ENCODE measurements around the gene HOXD4.

The HOXD4 gene

DNA sequence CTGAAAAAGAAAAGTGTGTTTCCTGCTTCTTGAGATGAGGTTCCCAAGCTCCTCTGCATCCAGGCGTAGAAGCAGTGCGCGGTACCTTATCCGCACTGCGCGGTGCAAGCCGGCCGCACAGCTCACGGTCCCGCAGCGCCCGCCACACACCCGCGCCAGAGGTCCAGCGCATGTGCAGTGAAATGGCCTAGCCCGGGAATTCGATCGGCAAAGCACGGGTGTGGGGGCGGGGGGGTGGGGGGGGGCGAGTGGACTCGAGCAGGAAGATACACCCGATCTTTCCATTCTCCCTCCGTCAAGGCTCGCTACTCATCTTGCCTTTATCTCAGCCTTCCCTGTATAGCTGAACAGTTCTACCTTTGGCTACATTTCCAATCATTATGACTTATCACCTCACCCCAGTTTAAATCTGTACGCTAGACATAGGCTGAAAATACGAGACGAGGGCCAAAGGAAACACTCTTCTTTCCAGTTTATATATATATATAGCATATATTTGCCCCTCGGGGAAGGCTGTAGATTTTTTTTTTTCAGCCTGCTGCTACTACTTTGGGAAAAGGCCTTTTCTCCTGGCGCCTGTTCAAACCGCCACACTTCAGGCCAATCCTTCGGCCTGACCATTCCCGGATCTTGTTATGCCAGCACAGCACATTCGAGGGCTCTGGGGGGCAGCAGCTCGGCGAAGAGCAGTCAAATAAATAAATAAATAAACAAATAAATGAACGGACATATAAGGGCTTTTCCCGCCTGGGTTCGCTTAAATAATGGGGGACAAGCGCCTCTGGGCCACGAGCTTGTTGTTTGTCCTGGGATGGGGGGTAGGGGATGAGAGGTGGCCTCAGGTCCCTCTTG, 11.5 kb upstream of the HOXD4 start:
- no peak for DNase-seq

DNA sequence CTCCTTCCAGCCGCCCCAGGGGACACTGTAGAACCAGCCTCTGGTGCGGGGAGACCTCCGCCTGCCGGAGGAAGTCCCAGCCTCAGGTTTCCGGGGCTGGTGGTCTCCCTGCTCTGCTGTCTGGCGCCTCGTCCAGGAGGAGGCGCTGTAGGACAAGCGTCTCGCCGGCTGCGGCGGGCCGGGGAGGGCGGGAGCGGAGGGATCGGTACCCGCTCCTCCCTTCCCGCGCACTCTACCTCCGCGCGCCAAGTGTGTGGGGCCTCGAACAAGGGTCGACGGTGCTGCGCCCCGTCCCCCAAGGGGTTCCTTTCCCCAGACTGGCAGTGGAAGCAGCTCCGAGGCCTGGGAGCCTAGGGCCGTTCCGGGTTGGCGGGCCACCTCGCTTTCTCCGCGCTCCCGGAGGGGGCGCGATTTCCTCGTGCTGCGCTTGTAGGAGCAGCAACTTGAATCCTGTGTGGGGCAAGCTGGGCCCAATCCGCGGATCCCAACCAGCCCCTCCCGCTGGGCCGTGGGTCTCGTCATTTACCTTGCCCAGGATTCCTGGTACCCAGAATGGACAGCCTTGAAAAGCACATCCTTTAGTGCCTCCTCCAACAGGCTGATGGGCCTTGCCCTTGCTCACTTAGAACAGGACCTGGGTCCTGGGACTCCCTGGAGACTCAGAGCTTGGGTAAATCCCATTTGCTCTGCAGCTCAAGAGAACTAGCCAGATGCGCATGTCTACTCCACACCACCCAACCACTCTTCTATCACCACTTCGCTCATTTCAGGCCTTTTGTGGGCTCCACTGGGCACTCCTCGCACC, 10.6 kb upstream of the HOXD4 start:
- peak in 48 of 51 donors; percentile 2 to 83 (median 50) for DNase-seq

DNA sequence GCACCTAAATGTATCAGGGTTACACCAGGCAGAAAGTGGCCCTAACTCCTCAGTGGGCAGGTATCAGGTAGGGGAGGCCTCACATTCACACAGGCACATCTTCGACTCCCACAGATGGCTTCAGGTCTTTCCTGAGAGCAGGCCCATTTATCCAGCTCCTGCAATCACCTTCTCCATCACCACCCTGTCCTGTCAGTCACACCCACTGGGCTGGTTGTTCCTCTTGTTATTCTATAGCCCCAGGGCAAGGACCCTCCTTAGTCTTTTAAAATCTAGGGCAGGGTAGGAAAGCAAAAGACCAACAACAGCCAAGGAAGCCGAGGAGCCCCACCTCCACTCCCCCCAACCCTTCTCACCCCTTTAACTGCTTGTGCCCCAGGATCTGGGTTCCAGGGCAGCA, 9.1 kb upstream of the HOXD4 start:
- DNase-seq: no peak

DNA sequence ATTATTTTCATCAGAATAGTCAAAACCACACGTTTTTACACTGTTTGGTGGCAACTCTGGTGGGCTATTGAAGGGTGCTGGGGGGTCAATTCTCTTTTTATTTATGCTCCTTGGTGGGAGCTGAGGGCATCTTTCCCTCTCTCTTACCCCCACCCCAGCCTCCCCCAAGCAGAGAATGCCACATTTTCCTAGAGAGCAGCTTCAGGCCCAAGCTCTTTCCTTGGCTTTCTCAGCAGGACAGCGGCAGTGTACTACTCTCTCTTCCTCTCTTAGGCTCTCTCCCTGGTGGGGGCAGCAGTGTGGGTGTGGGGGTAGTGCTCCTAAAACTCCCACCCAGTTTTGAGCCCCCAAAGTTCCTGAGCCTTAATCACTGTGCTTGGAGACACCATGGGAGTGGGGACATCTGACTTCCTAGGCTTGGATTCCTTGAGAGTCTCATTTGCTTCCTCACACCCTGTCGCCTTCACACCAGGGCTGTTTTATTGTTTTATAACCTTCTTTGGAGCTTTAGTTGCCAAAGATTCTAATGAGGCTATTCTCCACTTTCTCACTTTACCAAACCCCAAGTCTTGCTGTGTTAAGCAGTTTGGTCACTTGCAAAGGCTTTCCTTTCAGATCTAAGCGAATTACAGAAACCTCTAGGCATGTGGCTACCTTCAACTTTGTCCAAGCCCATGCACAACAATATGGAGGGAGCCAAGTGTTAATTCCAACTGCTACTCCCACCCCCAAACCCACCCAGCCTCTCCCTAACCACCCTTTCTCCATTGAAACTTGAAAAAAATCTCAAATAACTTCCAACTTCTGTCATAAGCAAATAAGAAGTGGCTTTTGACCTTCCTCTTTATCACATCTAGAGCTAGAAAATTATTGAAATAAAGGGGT, 6.0 kb upstream of the HOXD4 start:
- no peak for DNase-seq

DNA sequence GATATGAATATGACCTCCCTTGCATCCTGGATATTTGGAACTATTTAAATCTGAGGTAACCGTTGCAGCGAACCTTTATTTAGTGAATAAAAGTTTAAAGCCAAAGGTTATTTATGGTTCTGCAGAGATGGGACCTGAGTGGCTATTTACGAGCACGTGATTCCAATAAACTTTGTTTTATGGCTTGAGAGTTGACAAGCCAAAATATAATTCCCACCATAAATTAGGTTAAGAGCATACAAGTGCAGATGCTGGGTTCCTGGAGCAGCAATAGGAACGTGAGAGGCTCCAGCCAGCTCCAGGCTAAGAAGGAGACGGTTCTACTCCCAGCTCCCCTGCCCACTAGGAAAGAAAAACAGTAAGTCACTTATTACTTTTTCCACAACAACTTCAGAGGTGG, 5.2 kb upstream of the HOXD4 start:
- DNase-seq: no peak

DNA sequence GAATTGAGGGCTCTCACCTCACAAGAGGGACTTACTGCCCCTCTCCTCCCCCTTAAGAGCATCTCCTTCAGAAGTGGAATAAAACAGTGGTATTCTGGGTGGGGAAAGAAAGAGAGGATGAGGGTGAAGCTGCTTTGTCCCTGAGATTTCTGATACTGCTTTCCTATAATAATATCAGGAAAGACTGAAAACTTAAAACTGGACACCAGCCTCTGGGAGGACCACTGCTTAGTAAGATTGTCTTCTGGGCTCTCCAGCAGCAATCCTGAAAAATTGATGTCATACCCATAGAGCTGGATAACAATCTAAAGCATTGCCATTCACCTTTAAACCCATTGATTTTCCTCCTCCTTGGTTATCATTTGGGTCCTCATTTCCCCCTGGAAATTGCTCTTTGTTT, 4.7 kb upstream of the HOXD4 start:
- no peak for DNase-seq

DNA sequence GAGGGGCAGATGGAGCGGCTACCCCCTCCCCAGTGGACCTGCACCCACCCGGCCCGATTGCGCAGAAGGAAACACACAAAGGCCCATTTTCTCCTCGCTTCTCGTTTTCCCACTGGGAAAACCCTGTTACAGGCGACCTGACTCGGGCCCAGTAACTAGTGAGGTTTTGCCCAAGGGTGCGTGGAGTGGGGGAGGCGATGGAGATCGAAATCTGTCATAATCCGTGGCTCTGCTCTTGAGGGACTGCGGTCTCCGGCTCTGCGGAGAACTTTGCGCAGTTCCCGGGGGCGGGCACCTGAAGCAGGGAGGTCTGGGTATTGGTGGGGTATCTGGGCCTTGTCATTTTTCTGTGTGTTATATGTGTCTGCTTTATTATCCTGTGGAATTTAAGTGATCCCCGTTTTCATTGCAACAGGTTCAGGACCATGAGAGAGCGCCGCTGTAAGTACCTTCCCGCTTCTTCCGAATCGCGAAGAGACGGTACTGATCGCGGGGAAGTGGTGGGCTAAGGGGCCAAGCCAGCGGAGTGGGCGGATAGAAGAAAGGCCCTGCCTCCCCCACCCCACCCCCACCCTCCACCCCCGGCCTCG, 4.0 kb upstream of the HOXD4 start:
- no peak for DNase-seq

DNA sequence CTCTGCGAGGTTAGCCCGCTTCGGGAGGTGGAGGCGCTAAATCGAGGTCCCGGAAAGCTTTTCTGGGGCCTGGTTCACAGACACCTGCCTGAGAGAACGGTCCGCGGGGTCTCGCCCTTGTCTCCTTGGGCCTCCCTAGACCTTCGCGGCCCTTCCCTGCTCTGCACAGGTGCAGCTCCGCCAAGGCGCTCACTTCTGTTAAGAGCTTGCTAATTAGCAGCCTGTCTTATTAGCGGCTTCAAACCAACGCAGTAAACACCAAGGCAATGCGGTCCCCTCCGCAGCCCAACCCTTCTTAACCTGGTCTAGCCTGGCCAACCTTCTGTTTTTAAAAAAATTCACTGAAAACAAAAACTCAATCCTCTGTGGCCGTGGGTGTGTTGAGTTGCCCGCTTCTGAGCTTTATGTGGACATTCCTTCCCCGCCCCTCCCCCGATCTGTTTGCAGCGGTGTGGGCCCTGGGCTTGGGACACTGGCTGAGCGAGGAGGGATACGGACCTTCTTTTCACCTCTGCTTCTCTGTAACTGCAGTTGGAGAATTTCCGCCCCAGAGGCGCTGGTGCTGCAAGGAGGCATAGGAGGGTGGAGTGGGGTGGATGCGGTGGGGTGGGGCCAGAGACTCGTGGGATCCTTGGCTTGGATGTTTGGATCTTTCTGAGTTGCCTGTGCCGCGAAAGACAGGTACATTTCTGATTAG, 3.4 kb upstream of the HOXD4 start:
- no peak for DNase-seq

DNA sequence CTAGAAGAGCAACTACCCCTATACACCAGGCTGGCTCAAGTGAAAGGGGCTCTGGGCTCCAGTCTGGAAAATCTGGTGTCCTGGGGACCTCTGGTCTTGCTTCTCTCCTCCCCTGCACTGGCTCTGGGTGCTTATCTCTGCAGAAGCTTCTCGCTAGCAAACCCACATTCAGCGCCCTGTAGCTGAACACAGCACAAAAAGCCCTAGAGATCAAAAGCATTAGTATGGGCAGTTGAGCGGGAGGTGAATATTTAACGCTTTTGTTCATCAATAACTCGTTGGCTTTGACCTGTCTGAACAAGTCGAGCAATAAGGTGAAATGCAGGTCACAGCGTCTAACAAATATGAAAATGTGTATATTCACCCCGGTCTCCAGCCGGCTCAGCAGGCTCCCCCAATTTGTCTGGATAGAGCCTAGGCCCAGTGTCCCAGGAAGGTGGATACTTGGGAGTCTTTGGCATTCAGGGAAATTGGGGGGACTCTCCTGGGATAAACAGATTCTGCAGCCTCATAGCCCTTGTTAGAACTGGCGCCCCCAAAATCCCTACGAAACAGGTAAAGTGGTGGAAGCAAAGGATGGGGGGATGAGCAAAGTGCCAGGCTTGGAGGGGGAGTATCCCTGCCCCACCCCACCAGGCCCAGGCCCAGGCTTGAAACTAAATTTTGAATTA, 2.5 kb upstream of the HOXD4 start:
- DNase-seq: no peak

DNA sequence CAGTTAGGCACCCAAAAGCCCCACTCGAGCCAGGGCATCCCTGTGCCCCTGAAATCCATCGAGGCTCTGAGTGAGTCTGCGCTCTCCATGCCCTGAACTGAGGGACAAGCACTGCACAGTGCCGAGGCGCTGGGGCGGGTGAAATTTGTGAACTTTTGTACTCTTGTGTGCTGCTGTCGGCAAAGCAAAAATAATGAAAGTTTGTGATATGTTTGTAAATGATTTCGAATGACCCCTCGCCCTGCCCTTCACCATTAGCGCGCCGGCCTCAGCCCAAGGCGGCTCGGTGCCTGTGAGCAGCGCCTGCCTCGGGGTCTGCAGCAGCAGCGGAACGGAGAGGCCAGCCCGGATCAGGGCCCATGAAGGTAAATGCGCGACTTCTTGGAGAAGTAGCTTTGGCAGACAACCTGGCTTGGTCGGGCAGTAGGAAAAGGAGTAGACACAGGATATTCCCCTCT, 1.8 kb upstream of the HOXD4 start:
- no peak for DNase-seq

DNA sequence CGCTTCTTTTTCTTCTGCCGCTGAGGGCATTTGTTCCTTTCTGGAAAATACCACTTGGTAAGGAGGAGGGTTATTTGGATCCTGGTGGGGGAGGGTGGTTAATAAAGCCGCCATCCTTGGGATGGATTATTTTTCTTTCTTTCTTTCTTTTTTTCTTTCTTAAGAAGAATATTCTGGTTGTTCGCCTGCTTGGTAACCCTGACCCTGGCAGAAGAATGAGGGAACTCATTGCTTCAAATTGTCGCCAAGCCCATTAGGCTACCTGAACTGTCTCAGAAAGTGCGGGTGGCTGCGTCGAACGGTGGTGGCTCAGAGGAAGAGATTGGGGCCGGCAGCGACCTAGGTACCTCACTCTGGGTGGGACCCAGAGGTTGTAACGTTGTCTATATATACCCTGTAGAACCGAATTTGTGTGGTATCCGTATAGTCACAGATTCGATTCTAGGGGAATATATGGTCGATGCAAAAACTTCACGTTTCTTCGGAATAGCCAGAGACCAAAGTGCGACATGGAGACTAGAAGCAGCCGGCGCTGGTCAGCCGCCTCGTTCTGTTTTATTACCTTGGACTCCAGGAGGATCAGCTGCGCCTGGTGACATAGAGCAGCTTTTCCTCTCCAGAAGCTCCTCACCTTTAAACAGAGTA, 1.3 kb upstream of the HOXD4 start:
- DNase-seq: no peak

DNA sequence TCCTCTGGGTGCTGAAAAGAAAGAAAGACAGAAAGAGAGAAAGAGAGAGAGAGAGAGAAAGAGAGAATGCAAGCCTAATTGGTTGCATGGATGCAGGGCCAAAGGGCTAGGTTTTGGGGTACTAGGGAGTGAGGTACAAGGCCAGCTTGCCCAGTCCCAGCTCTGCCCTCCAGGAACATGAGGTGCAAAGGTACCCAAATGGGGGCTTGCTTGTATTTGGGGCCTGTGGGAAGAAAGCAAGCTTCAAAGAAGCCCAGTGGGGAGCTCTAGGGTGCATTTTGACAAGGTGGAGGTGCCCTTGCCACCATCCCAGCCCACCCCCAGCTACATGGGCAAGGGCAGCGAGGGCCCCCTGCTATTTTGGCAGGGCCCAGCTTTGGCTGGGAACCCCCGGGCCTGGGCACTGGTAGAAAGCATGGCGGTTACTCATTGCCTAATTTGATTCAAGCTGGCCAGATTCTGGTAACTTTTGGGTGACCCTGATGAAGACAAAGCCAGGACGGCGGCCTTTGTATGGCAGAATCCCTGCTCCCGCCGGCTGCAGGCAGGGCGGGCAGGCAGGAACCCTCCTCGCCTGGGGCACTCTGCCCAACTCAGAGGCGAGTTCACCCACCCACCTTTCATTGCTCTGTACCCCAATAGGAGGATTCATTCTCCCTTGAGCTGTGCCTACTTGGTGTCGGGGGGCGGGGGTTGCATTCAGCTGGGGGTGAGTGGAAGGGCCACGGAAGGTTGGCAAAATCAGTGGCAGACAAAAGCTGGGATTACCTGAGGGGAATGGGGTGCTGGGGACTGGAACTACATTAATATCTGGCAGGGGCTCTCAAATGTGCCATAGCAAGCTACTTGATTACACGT, 537 bp upstream of the HOXD4 start:
- DNase-seq: no peak

DNA sequence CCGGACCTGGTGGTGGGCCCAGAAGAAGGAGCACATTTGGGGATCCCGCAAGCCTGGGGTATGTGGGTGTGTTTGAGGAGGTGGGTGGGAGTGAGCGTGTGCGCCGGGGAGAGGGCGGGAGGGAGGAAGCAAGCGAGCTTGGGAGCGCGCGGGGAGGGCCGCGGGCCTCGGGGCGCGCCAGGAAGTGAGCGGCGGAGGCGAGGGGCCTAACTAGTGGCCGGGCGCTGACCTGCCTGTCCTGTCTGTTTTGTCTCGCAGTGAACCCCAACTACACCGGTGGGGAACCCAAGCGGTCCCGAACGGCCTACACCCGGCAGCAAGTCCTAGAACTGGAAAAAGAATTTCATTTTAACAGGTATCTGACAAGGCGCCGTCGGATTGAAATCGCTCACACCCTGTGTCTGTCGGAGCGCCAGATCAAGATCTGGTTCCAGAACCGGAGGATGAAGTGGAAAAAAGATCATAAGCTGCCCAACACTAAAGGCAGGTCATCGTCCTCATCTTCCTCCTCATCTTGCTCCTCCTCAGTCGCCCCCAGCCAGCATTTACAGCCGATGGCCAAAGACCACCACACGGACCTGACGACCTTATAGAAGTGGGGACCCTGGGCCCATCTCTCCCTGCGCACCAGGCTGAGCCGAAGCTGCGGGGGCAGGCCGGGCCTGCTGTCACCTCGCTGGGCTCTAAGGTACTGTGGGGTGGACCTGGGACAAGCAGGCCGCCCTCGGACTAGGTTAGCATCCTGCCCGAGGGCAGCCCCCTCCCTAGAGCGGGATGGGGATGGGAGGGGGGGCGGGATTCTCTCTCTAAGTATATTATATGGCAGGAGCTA, 1.2 kb downstream of the HOXD4 start:
- no peak for DNase-seq

DNA sequence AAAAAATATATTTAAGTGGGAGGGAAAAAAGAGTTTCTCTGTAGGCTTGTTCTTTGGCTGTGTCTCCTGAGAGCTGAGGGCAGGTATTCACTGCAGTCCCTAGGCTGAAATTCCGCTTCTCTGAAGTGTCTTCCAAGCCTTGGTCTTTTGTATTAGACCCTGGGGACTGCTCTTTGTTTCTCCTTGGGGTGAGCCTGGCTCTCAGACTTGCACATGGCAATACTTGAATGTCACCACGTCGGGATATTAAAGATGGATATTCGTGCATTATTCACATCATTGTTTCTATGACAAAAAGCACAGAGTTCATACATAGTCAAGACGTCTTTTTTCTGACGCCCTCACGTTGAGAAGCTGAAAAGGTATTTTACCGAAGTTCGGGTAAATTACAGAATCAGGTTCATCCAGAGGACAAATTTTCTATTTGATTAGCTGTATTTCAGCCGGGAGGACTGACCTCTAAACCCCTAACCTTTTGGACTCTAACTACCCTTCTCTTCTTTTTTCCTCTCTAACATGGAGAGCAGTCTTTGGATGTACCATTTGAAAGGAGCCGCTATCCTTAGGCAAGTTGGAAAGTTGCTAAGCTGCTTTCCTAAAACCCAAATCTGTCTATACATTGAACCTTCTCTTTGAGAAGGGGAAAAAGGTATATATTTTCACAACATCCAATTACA, 3.4 kb downstream of the HOXD4 start:
- DNase-seq: no peak

DNA sequence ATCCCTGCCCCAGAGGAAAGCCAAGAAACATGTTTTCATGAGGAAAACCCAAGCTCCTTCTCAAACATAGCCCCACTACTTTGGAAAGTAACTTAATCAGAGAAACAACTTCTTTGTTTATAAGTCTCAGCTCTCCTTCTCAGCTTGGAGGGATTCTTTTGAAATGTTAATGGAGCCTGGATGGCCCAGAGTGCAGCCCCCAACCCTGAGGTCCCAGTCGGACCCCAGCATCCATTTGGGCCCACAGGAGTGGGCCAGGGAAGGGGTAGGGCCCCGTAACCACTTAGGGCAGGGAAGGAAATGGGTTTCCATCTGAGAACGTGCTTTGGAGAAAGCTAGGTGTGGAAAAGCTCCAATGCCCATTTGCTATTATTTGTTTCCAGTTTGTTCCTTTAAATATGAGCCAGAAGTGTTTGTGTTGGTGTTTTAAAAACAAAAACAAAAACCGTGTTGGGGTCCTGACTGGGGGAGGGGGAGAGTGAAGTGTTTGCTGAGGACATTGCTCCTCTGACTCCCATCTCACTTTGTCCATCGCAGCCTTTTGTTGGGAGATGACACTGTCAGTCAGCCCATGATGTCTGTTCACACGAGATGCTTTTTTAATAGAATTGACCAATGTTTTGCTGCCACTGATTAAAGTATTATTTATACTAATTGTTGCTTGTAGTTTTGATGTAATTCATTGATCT, 4.2 kb downstream of the HOXD4 start:
- no peak for DNase-seq

DNA sequence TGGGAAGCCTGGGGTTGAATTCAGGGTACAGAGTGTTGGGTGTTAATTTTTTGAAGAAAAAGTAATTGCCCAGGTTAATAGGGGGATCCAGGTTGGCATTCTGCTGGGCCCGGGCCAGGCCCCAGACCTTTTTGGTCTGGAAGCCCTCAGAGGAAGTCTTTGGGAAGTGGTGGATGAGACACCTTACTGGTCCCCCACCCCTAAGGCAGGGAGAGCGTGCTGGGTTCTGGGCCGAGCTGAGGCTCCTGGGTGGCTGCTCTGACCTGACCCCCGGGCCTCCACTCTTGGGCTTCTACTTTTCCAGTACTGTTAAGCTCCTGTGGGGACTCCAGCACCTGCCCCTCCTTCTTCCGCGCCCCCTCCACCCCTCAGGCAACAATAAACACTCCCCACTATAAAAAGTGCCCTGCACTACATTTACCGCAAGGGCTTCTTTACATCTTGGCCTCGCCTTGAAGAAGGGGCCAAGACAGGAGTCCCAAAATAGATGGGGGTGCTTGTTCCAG, 5.0 kb downstream of the HOXD4 start:
- DNase-seq: no peak

Data from hypothalamus (tissue), 51 donors.